GM19035 (cell line): Measurements from ENCODE around the gene H1-8.

ENCODE experiments used
- ATAC-seq: cut with Tn5 transposase; IDR thresholded peaks from one replicate; pipeline ENCODE4 v1.9.1; 2021; ENCODE audit not compliant: unreplicated experiment

The H1-8 gene

GRCh38 chr3:129555153-129555550, 12.2 kb downstream of the H1-8 start:
- no peak for ATAC-seq

- ATAC-seq = no peak
These were observed 12.8 kb downstream of the H1-8 start for GRCh38 chr3:129555616-129556357.

- no peak for ATAC-seq
These were observed 13.4 kb downstream of the H1-8 start for GRCh38 chr3:129556358-129556695.

GRCh38 chr3:129556890-129557547, 14.0 kb downstream of the H1-8 start:
- ATAC-seq = no peak

GRCh38 chr3:129557548-129557894, 14.5 kb downstream of the H1-8 start:
- ATAC-seq = no peak

GRCh38 chr3:129558081-129558771, 15.3 kb downstream of the H1-8 start:
- ATAC-seq = no peak

GRCh38 chr3:129558772-129559564, 16.0 kb downstream of the H1-8 start:
- no peak for ATAC-seq

- no peak for ATAC-seq
These were observed 16.6 kb downstream of the H1-8 start for GRCh38 chr3:129559565-129560079.

GRCh38 chr3:129560269-129560787, 17.4 kb downstream of the H1-8 start:
- ATAC-seq = no peak

- no peak for ATAC-seq
These were observed 18.1 kb downstream of the H1-8 start for GRCh38 chr3:129560911-129561594.

GRCh38 chr3:129561619-129562248, 18.8 kb downstream of the H1-8 start:
- no peak for ATAC-seq

- ATAC-seq = no peak
These were observed 19.8 kb downstream of the H1-8 start for GRCh38 chr3:129562803-129563202.

GRCh38 chr3:129563332-129563731, 20.4 kb downstream of the H1-8 start:
- ATAC-seq = no peak

GRCh38 chr3:129563850-129564535, 21.0 kb downstream of the H1-8 start:
- no peak for ATAC-seq

GRCh38 chr3:129564981-129565644, 22.1 kb downstream of the H1-8 start:
- ATAC-seq = no peak

GRCh38 chr3:129565902-129566301, 22.9 kb downstream of the H1-8 start:
- ATAC-seq = no peak

- ATAC-seq = no peak
These were observed 24.3 kb downstream of the H1-8 start for GRCh38 chr3:129567176-129567705.

GRCh38 chr3:129567939-129568338, 25.0 kb downstream of the H1-8 start:
- ATAC-seq = no peak

GRCh38 chr3:129569856-129570255, 26.9 kb downstream of the H1-8 start:
- no peak for ATAC-seq
